HepG2 (cell line): ENCODE measurements around the gene SERPINB1.

ENCODE experiments used
- MNT ChIP-seq: fragments of 450-650 bp; IDR thresholded peaks from 2 replicates; pipeline ENCODE4 v1.6.1; 2016
- MTA1 ChIP-seq: sonication (generic); formaldehyde crosslinking; IDR thresholded peaks from 2 replicates; pipeline ENCODE4 v1.4.0; 2020; ENCODE audit warnings: missing genetic modification reagents, mild to moderate bottlenecking, borderline replicate concordance

- TF ChIP-seq MNT: no peak
- TF ChIP-seq MTA1 (CRISPR knock-in tag): no peak
Observed at GRCh38 chr6:2861822-2862164, 20.1 kb upstream of the SERPINB1 start.
